Muscle of leg (tissue), 11 donors: ENCODE results near the gene PARN. TPM values are rescaled to one million over a fixed set of nuclear protein-coding genes. Genes with fewer than 3 reads are reported as not detected.
"Not testable (repeated sequence)": the region's sequence is repeated elsewhere in the genome, so short reads cannot be mapped to it uniquely, and the experiment has no call there.

Source experiments
- DNase-seq: peaks from one replicate; pipeline ENCODE4 v3.0.0; 2013
- H3K27ac ChIP-seq: one replicate; pipeline ENCODE4 v1.5.1; 2013; ENCODE audit warnings: mild to moderate bottlenecking, low read length, control low read depth
- H3K27me3 ChIP-seq: one replicate; pipeline ENCODE4 v1.6.1; 2013; ENCODE audit warnings: low read length; ENCODE audit not compliant: control insufficient read depth, insufficient read depth
- H3K36me3 ChIP-seq: one replicate; pipeline ENCODE4 v1.6.1; 2013; ENCODE audit warnings: low read length; ENCODE audit not compliant: control insufficient read depth, insufficient read depth
- H3K4me1 ChIP-seq: one replicate; pipeline ENCODE4 v1.6.1; 2013; ENCODE audit warnings: low read length; ENCODE audit not compliant: control insufficient read depth, insufficient read depth
- H3K4me3 ChIP-seq: one replicate; pipeline ENCODE4 v1.5.1; 2013; ENCODE audit warnings: low read length, control low read depth
- H3K9me3 ChIP-seq: replicated peaks from 2 replicates; pipeline ENCODE4 v1.6.1; 2013; ENCODE audit warnings: low read depth, low read length; ENCODE audit not compliant: control insufficient read depth
- WGBS: methylation state at CpG from one replicate; pipeline ENCODE4 v1.1.5; 2013; ENCODE audit warnings: missing lambda C conversion rate; ENCODE audit not compliant: insufficient coverage; 5-methylcytosine and 5-hydroxymethylcytosine counted together
- polyA plus RNA-seq, 8 donors: library from polyadenylated mRNA; unstranded; fragments of 120-200 nt; gene quantifications; one replicate each; pipeline versions ENCODE4 v1.2.1 to v1.2.3, GENCODE V29; 2013; ENCODE audit warnings: inconsistent platforms in 1 of 8, low replicate concordance in 1 of 8; ENCODE audit not compliant: insufficient read length in 8 of 8, insufficient read depth in 1 of 8
- total RNA-seq: library from RNA; stranded (reverse); fragments of 120-200 nt; gene quantifications from one replicate; pipeline ENCODE4 v1.2.4, GENCODE V29; 2013

The PARN gene
- total and polyA plus RNA-seq, 9 donors = 13.6 to 18.0 (median 16.1) TPM

GRCh38 chr16:14609716-14610115 is 20.3 kb downstream of the PARN start:
- Histone ChIP-seq H3K4me1 (no peaks in the 10 kb centered on the region), H3K27me3 (no peaks in the 10 kb centered on the region), H3K4me3 (no peak overlapping the region), H3K9me3 (no peaks in the 10 kb centered on the region), H3K27ac (no peak overlapping the region), H3K36me3 (peaks cover 52% of the 10 kb centered on the region)
- 100% methylated on average over 2 of the region's 6 CpGs for whole genome bisulfite sequencing
- DNase-seq = no peak

GRCh38 chr16:14608604-14609003 is 21.5 kb downstream of the PARN start:
- Histone ChIP-seq H3K9me3 (no peaks in the 10 kb centered on the region), H3K36me3 (peaks cover 51% of the 10 kb centered on the region), H3K27ac (no peak overlapping the region), H3K4me1 (no peaks in the 10 kb centered on the region), H3K4me3 (no peak overlapping the region), H3K27me3 (no peaks in the 10 kb centered on the region)
- no peak for DNase-seq
- 88% methylated on average over 3 of the region's 6 CpGs for WGBS

GRCh38 chr16:14608111-14608566 is 21.9 kb downstream of the PARN start:
- peaks cover 51% of the 10 kb centered on the region for H3K36me3 ChIP-seq
- no peak overlapping the region for H3K27ac ChIP-seq
- no peaks in the 10 kb centered on the region for H3K27me3 ChIP-seq
- no peaks in the 10 kb centered on the region for H3K9me3 ChIP-seq
- no peak overlapping the region for H3K4me3 ChIP-seq
- DNase-seq = no peak
- H3K4me1 ChIP-seq = no peaks in the 10 kb centered on the region
- WGBS = no CpG with 5 or more reads among the region's 4 CpGs

- no peak overlapping the region for H3K27ac ChIP-seq
- H3K4me1 ChIP-seq = no peaks in the 10 kb centered on the region
- no peak overlapping the region for H3K4me3 ChIP-seq
- no peaks in the 10 kb centered on the region for H3K27me3 ChIP-seq
- 84% methylated on average over 4 of the region's 6 CpGs for WGBS
- no peak for DNase-seq
- H3K36me3 ChIP-seq = peaks cover 59% of the 10 kb centered on the region
- no peaks in the 10 kb centered on the region for H3K9me3 ChIP-seq
Measured at GRCh38 chr16:14606102-14606501, 24.0 kb downstream of the PARN start.

GRCh38 chr16:14602443-14602963 is 27.6 kb downstream of the PARN start:
- 92% methylated on average over 5 of the region's 6 CpGs for WGBS
- no peaks in the 10 kb centered on the region for H3K4me1 ChIP-seq
- H3K4me3 ChIP-seq = no peak overlapping the region
- H3K27me3 ChIP-seq = no peaks in the 10 kb centered on the region
- no peak for DNase-seq
- no peak overlapping the region for H3K27ac ChIP-seq
- H3K9me3 ChIP-seq = no peaks in the 10 kb centered on the region
- peaks cover 62% of the 10 kb centered on the region for H3K36me3 ChIP-seq

GRCh38 chr16:14600164-14600563 is 29.9 kb downstream of the PARN start:
- peak; percentile 25 for DNase-seq
- peaks cover 66% of the 10 kb centered on the region for H3K36me3 ChIP-seq
- no peaks in the 10 kb centered on the region for H3K9me3 ChIP-seq
- 58% methylated on average over 2 of the region's 2 CpGs for WGBS
- no peak overlapping the region for H3K4me3 ChIP-seq
- H3K27ac ChIP-seq = no peak overlapping the region
- no peaks in the 10 kb centered on the region for H3K4me1 ChIP-seq
- H3K27me3 ChIP-seq = no peaks in the 10 kb centered on the region

GRCh38 chr16:14586637-14587305 is 43.3 kb downstream of the PARN start:
- no CpG with 5 or more reads among the region's 3 CpGs for WGBS
- Histone ChIP-seq H3K4me3 (no peak overlapping the region), H3K4me1 (no peaks in the 10 kb centered on the region), H3K27ac (no peak overlapping the region), H3K36me3 (peaks cover 43% of the 10 kb centered on the region), H3K9me3 (no peaks in the 10 kb centered on the region), H3K27me3 (no peaks in the 10 kb centered on the region)
- no peak for DNase-seq

GRCh38 chr16:14585287-14585686 is 44.8 kb downstream of the PARN start:
- H3K9me3 ChIP-seq = no peaks in the 10 kb centered on the region
- H3K36me3 ChIP-seq = peaks cover 47% of the 10 kb centered on the region
- H3K4me1 ChIP-seq = no peaks in the 10 kb centered on the region
- no peaks in the 10 kb centered on the region for H3K27me3 ChIP-seq
- no CpG with 5 or more reads among the region's 3 CpGs for WGBS
- no peak overlapping the region for H3K4me3 ChIP-seq
- DNase-seq = no peak
- H3K27ac ChIP-seq = no peak overlapping the region

- not testable (repeated sequence) for H3K4me3 ChIP-seq, H3K4me1 ChIP-seq, H3K9me3 ChIP-seq, H3K27ac ChIP-seq, H3K27me3 ChIP-seq, DNase-seq
- 92% methylated on average over 3 of the region's 3 CpGs for WGBS
- H3K36me3 ChIP-seq = peaks cover 50% of the 10 kb centered on the region
Measured at GRCh38 chr16:14580926-14581325, 49.1 kb downstream of the PARN start.

- DNase-seq = no peak
- Histone ChIP-seq H3K27me3 (no peaks in the 10 kb centered on the region), H3K4me1 (no peaks in the 10 kb centered on the region), H3K27ac (no peak overlapping the region), H3K4me3 (no peak overlapping the region), H3K9me3 (no peaks in the 10 kb centered on the region), H3K36me3 (peaks cover 59% of the 10 kb centered on the region)
- WGBS = 100% methylated on average over 1 of the region's 2 CpGs
Measured at GRCh38 chr16:14579266-14579665, 50.8 kb downstream of the PARN start.
